GOT3 (cell line): ENCODE data around the gene PDHX.

Experiments
- DNase-seq: peaks from one replicate; lab custom pipeline; 2025; ENCODE audit warnings: mixed read lengths; lab: John Stamatoyannopoulos, UW

Gene PDHX

DNA sequence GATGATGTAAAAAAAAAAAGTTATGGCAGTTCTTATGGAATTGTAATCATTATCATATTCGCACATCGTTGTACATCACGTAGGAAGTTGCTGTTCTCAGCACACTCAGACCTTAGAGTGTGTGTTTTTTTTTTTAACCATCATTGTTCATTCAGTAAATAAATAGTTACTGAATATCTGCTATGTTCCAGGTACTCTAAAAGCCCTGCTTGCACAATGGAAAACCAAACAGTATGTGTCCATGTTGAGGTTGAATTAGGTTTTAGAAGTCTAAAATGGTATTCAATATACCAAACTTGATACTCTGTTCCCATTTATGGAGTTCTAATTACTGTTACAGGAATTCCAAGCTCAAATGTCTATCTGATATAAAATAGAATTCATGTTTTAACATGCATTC is 41.2 kb downstream of the PDHX start:
- DNase-seq: no peak

DNA sequence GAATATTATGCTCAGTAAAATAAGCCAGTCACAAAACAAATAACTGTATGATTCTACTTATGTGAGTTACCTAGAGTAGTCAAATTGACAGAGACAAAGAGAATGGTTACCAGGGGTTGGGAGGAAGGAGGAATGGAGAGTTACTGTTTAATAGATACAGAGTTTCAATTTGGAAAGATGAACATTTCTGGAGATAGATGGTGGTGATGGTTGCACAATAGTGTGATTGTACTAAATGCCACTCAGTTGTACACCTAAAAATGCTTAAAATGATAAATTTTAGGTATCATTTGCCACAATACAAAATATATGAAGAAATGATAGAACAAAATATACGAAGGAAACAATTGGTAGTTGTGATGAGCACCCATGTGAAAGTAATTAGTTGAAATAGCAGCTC is 43.4 kb downstream of the PDHX start:
- DNase-seq: no peak

DNA sequence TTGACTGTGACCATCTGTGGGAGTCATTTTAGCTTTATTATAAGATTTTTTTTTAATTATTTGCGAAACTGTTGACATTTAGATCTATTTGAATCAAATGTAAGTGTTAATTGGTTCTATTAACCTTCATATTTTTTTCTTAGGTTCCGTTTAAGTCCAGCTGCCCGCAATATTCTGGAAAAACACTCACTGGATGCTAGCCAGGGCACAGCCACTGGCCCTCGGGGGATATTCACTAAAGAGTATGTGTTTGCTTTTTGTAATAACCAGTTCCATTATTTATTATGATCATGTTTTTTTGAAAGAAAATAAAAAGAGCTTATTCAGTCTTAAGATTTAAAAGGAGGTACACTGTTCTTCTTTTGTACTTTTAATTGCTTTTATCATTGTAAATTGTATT is 43.9 kb downstream of the PDHX start:
- no peak for DNase-seq

GRCh38 chr11:34962034-34962433 is 45.6 kb downstream of the PDHX start:
- no peak for DNase-seq

DNA sequence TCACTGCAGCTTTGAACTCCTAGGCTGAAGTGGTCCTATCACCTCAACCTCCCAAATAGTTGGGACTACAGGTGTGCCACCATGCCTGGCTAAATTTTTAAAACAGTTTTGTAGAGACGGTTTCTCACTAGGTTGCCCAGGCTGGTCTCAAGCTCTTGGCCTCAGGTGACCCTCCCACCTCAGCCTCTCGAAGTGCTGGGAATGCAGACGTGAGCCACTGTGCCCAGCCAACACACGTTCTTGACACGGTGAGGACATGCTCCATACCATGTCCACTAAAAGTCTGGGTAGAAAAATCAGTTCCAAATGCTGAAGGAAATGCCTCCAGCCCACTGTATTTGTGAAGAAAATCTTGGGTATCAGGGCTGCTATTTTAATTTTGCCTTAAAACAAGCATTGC is 46.9 kb downstream of the PDHX start:
- no peak for DNase-seq

GRCh38 chr11:34964610-34965331 is 48.4 kb downstream of the PDHX start:
- DNase-seq: no peak

GRCh38 chr11:34968862-34969261 is 52.4 kb downstream of the PDHX start:
- no peak for DNase-seq

DNA sequence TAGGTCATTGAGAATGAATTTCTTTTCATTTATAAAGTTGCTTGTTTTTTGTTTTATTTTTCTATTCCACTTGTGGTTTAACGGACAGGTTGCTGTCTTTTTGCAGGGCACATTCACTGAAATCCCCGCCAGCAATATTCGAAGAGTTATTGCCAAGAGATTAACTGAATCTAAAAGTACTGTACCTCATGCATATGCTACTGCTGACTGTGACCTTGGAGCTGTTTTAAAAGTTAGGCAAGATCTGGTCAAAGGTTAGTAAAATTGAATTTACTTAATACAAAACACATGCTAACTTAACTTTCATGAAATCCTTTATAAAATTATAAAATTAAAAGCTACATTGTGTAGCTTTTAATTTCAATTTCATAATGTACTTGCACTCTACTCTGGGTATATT is 53.6 kb downstream of the PDHX start:
- no peak for DNase-seq

DNA sequence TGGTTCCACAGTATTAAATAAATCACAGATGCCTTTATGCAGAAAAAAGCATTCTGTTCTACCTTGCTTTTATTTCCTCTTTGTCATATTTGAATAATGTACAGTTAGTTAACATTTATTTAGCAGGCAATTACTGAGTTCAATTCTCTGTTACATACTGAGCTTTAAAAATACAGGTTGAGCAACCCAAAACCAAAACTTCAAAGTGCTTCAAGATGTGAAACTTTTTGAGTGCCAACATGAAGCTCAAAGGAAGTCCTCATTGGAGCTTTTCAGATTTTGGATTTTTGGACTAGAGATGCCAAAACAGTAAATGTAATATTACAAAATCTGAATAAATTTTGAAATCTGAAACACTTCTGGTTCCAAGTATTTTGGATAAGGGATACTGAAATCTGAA is 54.1 kb downstream of the PDHX start:
- no peak for DNase-seq

- DNase-seq: no peak
Measured at GRCh38 chr11:34971928-34972327, 55.5 kb downstream of the PDHX start.

GRCh38 chr11:34972366-34972765 is 55.9 kb downstream of the PDHX start:
- no peak for DNase-seq

DNA sequence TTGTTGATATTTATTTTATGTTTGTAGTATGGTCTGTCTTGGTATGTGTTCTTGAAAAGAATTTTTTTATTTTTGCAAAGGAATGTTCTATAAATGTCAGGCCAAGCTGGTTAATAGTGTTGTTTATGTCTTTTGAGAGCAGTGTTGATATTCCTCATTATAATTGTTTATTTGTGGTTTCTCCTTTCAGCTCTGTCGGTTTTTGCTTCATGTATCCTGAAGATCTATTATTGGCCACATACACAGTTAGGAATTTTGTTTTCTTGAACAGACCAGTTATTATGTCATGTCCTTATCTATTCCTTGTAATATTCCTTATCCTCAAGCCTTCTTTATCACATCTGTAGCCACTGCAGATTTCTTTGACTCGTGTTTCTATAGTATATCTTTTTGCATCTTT is 56.5 kb downstream of the PDHX start:
- DNase-seq: no peak

DNA sequence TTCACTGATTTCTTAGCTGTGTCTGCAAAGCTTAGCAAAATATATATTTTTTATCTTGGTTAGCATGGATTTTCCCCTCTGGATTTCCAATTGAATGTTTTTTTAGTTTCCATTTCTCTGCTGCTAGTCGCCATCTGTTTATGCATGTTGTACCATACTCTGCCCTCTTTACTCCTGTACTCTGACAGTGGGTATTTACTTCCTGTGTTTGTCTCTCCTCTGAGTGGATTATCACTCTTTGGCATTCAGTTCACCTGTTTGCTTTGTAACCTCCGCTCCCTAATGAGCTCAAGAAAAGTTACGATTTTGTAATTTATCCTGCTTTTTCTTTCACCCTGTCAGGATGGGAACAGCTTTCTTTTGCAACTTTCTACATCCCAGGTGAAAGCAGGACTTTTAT is 59.1 kb downstream of the PDHX start:
- no peak for DNase-seq

- DNase-seq: no peak
Measured at GRCh38 chr11:34976496-34977088, 60.2 kb downstream of the PDHX start.

- DNase-seq: no peak
Measured at GRCh38 chr11:34977089-34977912, 60.9 kb downstream of the PDHX start.

DNA sequence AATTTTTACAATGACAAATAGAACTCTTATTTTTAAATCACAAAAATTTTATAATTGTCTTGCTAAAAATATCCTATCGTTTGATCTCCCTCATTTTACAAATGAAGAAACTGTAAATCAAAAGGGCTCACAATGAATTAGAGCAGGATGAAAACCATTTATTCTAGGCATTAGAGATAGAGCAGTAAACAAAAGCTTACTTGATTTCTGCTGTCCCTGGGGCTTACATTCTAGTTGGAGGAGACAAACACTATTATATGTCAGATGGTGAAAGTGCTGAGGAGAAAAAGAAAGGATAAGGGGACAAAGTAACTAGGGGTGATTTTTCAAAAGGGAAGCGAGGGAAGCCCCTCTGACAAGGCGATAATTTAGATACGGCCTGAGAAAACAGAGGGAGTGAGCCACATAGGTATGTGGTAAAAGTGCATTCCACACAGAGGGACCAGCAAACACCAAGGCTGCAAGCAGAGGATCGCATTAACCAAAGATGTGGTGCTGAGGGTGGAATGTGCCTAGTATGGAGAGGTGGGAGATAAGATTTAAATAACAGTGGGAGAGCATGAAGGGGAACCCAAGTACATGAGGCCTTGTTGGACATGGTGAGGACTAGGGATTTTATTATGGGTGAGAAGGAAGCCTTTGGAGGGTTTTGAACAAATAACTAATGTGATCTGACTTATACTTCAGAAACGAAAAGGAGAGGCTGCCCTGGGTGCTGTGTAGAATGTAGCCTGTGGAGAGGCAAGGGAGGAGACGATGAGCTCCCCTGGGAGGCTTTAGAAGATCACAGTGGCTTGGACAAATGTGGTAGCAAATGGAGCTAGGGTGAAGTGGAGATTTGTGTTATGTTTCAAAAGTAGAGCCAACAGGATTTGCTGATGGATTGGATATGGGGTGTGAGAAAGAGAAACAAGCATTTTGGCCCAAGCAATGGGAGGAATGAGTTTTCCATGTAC is 62.1 kb downstream of the PDHX start:
- DNase-seq: no peak

DNA sequence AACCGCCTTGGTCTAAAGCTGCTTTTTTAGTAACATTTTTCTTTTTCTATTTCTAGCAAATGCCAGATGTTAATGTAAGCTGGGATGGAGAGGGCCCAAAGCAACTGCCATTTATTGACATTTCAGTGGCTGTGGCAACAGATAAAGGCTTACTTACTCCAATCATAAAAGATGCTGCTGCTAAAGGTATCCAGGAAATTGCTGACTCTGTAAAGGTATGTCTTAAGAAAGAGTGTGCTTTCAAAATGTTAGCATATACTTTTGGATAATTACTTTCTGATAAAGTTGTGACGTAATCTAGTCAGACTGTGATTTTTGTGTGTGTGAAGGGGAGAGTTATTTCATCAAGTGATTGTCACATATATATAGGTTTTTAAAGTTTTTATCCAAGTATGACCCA is 68.1 kb downstream of the PDHX start:
- no peak for DNase-seq

DNA sequence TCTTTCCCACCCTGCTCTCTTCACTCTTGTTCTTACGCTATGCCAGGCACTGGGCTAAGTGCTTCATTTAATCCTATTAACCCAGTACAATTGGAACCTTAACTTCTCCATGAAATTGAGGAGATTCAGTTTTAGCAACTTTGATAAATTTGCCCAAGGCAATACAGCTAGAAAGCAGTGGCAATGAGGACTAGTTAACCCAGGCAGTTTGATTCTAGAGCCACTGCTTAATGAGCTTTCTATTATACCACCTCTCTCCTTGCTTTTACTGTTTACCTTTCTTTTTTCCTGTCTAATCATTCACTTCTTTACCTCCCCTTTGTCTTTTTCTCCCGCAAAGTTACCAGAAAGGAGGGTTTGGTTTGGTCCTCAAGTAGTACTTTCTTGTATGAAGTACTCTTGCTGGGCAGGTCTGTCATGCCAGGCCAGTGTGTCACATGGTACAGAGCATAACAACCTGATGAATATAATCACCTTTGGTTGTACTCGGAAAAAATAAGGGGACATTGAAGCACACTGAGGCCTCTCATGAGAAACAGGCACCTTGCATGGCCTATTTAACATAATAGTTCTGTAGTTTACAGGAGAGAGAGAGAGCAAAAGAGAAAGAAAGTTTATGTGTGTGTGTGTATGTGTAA is 70.6 kb downstream of the PDHX start:
- no peak for DNase-seq

DNA sequence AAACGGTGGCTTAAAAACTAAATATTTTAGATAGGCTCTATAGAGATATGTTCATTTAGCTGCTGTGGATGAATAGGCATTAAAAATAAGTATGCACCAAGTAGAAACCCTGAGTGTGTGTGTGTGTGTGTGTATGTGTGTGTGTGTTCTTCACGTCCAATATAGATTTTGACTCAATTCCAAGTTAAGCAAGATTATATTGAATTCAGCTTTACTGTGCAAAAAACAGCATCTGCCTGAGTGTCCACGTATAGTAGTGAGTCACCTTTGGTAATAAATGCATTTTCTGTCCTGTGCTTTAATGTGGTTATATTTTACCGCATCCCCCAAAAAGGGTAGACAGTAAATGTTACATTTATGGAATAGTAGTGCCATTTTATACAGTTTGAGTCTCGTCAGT is 71.2 kb downstream of the PDHX start:
- DNase-seq: no peak

DNA sequence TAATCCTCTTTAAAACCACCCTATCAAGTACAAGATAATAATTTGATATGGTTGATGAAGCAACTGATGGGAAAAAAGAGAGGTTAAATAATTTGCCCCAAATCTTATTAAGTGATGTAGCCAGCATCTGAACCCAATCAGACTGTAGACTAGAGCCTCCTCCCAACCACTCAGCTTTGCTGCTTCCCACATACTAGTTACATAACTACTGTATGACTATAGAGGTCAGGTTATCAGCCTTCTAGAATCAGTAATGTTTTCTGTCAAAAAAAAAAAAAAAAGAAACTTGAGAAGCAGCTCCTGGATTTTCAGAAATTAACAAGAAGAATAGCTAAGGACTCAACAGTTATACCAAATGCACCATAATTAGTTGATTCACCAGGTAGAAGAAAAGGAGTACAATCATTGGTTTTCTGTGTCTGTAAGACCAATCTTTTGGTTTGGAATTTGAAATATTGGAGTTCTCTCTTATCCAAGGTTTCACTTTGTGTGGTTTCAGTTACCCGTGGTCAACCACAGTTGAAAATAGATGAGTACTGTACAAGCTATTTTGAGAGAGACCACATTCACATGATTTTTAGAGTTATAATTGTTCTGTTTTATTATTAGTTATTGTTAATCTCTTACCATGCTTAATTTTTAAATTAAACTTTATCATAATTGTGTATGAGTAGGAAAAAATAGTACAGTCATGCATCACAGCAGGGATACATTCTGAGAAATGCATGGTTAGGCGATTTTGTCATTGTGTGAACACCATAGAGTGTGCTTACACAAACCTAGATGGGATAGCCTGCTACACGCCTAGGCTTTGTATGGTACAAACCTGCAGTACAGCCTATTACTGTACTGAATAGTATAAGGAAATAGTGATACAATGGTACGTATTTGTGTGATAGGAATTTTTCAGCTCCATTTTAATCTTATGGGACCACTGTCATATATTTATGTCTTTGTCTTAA is 72.2 kb downstream of the PDHX start:
- DNase-seq: no peak
